NK-92 treated with Interleukin-12 subunit alpha and Interleukin-12 subunit beta, amount 100 ng/mL, for 24 hours (cell line): Measurements from ENCODE around the gene SMIM26.
"Not testable (repeated sequence)": the region's sequence is repeated elsewhere in the genome, so short reads cannot be mapped to it uniquely, and the experiment has no call there.

Experiments used
- DNase-seq: peaks from one replicate; lab custom pipeline; 2025; lab: John Stamatoyannopoulos, UW

SMIM26 gene, protein sequence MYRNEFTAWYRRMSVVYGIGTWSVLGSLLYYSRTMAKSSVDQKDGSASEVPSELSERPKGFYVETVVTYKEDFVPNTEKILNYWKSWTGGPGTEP

GRCh38 chr20:18566892-18567738 lies at the start of gene SMIM26:
SMIM26 (plus strand) TSS chr20:18567432; CDS start chr20:18567479, 47 bp downstream.
- DNase-seq: peak; percentile 88

DNA sequence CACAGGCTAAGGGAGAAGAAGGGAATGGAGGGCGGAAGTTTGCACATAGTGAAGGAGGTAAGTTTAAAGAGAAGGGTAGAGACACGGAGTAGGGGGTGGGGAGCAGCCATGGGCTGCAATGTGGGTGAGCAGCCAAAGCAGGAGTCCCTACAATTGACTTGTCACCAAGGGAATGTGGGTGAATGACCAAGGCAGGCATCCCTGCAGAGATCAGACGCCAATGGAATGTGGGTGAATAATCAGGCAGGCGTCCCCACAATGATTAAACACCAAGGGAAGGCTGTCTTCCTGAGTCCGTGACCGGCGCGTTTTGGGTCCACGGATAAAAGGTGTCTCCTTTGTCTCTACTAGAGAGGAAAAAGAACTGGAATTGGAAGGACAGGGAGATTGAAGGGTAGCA lies 45.2 kb upstream of the SMIM26 start:
- not testable (repeated sequence) for DNase-seq

DNA sequence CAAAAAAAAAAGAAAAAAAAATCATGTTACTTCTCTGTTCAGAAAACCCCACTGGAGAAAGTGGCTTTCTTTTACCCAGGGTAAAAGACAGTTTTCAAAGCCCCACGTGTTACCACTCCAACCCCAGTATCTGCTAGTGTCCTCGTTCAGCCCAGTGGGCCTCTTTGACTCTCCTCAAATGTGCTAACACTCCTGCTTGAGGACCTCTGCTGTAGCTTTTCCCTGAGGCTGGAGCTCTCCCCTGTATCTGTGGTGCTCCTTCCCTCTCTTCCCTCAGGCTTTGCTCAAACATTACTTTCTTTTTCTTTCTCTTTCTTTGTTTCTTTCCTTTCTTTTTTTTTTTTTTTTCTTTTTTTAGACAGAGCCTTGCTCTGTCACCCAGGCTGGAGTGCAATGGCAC lies 44.2 kb upstream of the SMIM26 start:
- no peak for DNase-seq

- no peak for DNase-seq
Observed at GRCh38 chr20:18524646-18525045, 42.6 kb upstream of the SMIM26 start.

DNA sequence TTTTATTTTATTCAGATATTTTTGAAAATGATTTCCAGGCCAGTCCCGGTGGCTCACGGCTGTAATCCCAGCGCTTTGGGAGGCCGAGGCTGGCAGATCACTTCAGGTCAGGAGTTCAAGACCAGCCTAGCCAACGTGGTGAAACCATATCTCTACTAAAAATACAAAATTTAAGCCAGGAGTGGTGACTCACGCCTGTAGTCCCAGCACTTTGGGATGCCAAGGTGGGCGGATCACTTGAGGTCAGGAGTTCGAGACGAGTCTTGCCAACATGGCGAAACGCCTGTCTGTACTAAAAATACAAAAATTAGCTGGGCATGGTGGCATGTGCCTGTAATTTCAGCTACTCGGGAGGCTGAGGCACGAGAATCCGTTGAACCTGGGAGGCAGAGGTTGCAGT lies 40.5 kb upstream of the SMIM26 start:
- not testable (repeated sequence) for DNase-seq

DNA sequence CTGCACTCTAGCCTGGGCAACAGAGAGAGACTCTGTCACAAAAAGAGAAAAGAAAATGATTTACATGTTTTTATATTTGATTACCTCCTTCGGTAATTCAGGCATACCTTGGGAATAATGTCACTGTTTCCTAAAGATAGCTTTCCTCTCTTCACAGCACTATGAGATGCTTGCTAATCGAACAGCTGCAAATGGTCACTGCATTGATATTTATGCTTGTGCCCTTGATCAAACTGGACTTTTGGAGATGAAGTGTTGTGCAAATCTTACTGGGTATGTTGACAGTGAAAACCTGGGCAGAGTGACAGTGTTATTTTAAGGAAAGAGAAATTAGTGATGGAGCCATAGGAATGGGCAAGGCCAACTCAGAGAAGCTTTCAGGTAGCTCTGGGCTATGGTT lies 39.9 kb upstream of the SMIM26 start:
- no peak for DNase-seq

DNA sequence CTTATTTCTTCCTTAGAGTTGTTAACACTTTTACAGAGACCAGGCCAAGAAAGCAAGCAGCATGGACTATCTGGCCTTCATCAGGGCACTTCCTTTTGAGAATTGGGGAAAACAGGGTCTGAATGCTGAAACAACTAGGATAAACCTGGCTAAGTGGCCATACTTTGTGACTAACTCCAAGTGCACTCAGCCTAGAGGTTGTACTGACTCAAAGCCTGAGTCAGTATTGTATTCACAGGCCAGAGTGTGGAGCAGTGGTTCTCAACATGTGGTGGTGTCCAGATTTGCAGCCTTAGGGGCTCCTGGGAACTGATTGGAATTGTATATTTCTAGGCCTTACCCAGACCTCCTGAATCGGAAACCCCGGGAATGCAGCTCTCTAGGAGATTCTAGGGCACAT lies 39.4 kb upstream of the SMIM26 start:
- DNase-seq: no peak

GRCh38 chr20:18529041-18529440 lies 38.2 kb upstream of the SMIM26 start:
- no peak for DNase-seq

DNA sequence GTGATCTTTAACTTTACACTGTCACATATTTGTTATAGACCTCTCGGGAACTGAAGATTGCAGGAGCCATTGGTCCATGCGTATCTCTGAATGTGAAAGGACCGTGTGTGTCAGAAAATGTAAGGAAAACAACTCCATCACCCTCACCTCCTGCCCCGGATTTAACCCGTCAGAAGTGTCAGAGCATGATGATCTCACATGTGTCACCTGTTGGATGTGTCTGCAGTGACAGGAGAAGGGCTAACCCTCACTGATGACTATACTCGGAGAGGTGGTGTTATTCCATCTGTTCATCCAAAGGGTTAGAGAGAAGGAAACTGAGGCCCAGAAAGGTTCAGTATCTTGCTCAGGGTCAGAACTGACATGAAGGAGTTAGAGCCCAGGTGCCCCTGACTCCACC lies 34.6 kb upstream of the SMIM26 start:
- DNase-seq: no peak

DNA sequence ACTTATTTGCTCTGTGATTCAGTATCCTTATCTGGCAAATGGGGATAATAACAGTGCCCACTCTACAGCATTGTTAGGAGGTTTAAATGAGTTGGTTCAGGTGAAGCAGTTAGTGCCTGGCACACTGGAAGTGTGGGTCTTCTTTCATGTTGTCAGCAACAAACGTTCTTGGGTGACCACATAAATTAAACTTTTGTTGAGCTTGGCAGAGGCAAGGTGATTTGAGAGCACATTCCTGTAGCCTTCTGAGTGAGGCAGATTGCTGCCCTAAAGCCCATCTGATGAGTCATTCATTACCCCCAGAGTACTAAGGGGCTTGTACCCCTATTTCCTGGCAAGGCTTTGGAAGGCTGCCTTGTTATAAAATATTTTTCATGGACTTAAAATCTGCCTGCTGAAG lies 33.7 kb upstream of the SMIM26 start:
- no peak for DNase-seq

DNA sequence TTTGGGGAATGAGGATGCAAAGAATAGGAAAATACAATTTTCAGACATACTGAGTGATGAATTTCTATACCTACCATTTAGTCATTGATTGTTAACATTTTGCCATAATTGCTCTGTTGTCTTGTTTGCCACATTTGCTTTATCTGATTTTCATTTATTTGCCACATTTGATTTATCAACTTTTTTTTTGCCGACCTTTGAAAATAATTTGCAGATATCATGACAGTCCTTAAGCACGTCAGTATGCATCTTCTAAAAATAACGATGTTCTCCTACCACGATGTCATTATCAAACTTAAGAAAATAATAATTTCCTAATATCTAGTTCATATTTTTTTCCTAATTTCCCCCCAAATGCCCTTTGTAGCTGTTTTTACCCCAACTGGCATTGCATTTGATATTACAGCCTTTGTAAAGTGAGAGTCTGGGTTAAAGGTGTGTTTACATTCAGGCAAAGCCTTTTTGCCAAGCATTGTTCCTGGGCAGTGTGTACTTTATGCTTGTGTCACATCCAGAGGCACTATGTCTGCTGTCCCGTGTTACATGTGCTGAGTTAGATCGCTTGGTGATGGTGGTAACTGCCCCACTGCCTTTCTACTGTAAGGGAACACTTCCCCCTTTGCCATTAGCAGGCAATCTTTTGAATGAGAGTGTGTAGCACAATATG lies 33.1 kb upstream of the SMIM26 start:
- no peak for DNase-seq

GRCh38 chr20:18537651-18538050 lies 29.6 kb upstream of the SMIM26 start:
- no peak for DNase-seq

DNA sequence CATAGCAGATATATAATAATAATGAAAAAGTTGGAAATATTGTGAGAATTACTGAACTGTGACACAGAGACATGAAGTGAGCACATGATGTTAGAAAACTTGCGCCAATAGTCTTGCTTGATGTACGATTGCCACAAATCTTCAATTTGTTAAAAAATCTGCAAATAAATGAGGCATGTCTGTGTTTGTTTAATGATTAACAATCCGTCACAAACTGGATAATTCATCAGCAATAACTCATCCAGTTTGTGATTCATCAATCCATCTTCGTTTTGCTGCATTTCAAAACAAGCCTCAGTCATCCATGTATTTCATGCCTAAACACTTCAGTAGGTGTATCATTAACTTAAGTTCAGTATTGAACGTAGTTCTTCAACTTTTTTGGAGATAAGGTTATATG lies 25.5 kb upstream of the SMIM26 start:
- no peak for DNase-seq

DNA sequence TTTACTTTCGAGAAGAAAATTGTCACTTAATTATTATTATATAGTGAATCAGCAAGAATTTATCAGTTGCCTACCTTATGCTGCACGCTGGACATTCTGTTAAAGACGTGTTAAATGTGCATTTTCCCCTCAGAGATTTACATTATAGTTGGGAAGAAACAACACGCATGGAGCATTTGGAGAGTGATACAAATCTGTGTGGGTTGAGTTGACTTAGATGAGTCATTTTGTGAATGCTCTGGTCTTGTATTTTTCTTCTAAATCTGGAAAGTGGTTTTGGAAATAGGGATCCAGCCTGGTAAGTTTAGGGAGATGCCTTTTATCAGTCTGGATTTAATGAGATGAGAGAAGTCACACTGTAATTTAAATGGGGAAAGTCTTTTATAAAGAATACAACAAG lies 24.0 kb upstream of the SMIM26 start:
- DNase-seq: no peak

DNA sequence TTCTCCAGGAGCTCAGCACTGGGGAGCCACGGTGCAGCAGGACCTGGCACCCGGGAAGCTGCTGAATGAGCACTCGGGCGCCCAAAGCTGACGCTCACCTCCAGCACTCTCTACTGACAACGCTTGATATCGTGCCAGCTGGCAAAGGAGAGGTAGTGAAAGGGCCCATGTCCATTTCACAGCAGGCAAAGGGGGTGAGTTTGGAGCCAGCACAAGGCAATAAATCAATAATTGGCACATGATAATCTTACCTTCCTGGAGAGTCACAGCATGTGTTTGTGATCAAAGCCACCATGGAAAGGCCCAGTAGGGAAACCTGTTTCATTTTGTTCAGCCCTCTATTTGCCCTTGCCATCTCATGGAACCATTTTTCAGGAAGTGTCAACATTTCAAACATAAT lies 23.3 kb upstream of the SMIM26 start:
- no peak for DNase-seq

DNA sequence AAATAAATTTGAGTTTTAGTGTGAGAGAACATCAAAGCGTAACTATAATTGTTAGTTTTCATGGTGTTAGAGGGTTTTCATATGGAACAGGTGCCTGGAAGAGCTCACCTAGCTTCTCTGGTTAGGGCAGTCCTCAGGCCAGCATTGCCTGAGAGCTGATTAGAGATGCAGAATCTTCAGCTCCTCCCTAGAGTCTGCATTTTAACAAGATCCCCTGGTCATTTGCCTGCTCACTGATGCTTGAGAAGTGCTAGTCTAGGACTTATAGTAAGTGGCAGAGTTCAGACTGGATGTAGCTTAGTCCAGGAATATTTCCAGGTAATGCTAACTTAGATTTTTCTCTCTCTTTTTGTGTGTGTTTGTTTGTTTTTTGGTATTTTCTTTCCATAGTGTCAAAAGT lies 21.7 kb upstream of the SMIM26 start:
- DNase-seq: no peak

GRCh38 chr20:18548465-18548864 lies 18.8 kb upstream of the SMIM26 start:
- no peak for DNase-seq

DNA sequence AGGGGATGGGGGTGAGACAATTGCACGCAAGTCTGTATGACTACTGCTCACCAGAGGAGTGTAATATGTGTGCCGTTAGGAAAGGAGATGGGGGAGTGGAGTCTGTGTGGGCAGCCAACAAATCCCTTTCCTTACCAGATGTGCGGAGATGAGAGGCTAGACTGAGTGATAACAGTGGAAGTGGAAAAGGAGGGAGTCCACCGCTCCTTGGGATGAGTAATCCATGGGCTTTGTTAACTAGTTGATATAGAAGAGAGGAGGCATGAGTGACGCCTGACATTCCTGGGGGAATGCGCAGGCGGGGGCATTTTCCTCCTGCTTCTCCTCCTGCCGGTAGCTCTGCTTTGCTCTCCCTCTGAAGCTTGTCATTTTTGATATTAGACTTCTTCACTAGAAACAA lies 13.5 kb upstream of the SMIM26 start:
- DNase-seq: no peak

- DNase-seq: no peak
Observed at GRCh38 chr20:18567739-18568091, 483 bp downstream of the SMIM26 start.

DNA sequence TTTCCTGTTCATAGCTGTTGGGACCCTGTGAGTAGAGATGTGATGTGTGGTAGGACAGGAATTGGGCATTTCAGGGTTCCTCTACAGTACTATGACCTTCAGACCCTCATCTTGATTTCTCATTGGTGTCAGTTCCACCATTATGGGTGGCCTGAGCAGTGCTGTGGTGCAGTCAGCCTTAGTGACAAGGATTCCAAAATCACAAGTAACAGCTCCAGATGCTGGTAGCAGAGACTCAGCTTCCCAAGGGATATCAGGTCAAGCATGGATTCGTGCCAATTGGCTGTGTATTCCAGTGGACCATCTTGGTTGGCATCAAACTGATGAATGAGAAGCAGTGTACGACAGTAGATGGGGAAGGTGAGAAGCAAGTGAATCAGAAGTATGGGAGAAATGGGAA lies 3.8 kb downstream of the SMIM26 start:
- DNase-seq: no peak

DNA sequence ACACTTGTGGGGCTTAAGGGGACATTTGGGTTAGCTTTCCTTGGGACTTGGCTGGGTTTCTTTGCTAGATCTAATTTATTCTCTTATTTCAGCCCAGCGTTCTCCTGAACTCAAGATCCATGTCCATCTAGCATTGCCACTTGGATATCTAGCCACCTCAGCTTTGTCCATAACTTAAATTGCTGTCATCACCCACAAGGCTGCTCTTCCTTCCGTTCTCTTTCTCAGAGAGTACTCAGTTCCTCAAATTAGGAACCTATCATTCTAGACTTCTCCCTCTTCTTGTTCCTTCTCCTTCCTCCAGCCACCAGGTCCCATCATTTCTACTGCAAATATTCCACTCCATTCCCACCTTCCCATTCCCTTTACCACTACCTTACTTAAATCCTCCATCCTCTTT lies 4.3 kb downstream of the SMIM26 start:
- DNase-seq: no peak

GRCh38 chr20:18577942-18578341 lies 10.7 kb downstream of the SMIM26 start:
- no peak for DNase-seq

DNA sequence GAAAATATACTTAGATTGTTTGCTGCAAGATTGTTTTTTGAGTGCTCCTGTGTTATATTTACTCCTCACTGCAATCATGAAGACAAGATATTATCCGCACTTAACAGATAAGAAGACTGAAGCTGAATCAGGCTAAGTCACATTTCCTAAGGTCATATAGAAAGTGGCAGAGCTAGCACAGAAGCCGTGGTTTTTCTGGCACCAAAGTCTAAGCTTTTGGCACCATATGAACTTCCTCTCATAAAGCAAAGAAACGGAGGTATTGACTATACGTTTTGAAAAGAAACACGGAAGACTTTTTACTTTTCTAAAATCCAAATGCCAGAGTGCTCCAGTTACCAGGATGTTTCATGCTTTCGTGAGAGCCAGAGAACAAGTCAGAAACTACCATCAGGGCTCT lies 11.3 kb downstream of the SMIM26 start:
- no peak for DNase-seq

GRCh38 chr20:18580012-18580411 lies 12.8 kb downstream of the SMIM26 start:
- no peak for DNase-seq
